Measurements from ENCODE around the gene SORL1.

The SORL1 gene

GRCh38 chr11:121667836-121668235 lies 215.7 kb downstream of the SORL1 start:
- TF ChIP-seq, protein P1, sequence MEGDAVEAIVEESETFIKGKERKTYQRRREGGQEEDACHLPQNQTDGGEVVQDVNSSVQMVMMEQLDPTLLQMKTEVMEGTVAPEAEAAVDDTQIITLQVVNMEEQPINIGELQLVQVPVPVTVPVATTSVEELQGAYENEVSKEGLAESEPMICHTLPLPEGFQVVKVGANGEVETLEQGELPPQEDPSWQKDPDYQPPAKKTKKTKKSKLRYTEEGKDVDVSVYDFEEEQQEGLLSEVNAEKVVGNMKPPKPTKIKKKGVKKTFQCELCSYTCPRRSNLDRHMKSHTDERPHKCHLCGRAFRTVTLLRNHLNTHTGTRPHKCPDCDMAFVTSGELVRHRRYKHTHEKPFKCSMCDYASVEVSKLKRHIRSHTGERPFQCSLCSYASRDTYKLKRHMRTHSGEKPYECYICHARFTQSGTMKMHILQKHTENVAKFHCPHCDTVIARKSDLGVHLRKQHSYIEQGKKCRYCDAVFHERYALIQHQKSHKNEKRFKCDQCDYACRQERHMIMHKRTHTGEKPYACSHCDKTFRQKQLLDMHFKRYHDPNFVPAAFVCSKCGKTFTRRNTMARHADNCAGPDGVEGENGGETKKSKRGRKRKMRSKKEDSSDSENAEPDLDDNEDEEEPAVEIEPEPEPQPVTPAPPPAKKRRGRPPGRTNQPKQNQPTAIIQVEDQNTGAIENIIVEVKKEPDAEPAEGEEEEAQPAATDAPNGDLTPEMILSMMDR (conservative IDR thresholded peaks at IDR 0.05; ENCODE audit: control insufficient read depth, insufficient read depth, low read depth, low read length) = no peak
- no peak for DNase-seq (ENCODE audit: low read depth)
- H3K4me3 ChIP-seq (ENCODE audit: control insufficient read depth, low read depth, low read length) = no peak overlapping the region

GRCh38 chr11:121669422-121669821 lies 217.3 kb downstream of the SORL1 start:
- no peak overlapping the region for H3K4me3 ChIP-seq (ENCODE audit: control insufficient read depth, low read depth, low read length)
- TF ChIP-seq, protein P1 (conservative IDR thresholded peaks at IDR 0.05; ENCODE audit: control insufficient read depth, insufficient read depth, low read depth, low read length) = no peak
- DNase-seq (ENCODE audit: low read depth) = no peak

DNA sequence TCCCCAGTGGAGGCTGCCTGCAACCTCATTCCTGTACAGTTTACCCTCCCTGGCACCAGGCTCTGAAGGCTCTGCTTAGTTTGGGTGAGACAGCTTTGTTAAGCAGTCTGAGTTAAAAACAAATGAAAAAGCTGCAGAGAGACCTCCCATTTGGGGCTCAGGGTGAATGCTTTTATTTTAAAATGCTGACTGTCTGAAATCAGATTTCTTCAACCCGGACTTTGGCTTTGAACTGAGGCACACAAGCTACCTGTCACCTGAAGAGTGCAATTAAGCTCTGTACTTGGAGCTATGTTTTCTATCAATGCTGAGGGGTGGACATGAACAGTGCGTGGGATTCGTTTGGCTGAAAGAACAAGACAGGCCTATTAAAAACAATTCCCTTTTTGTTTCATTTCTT lies 218.2 kb downstream of the SORL1 start:
- TF ChIP-seq, protein P1 (conservative IDR thresholded peaks at IDR 0.05; ENCODE audit: control insufficient read depth, insufficient read depth, low read depth, low read length) = no peak
- DNase-seq (ENCODE audit: low read depth) = no peak
- H3K4me3 ChIP-seq (ENCODE audit: control insufficient read depth, low read depth, low read length) = no peak overlapping the region

DNA sequence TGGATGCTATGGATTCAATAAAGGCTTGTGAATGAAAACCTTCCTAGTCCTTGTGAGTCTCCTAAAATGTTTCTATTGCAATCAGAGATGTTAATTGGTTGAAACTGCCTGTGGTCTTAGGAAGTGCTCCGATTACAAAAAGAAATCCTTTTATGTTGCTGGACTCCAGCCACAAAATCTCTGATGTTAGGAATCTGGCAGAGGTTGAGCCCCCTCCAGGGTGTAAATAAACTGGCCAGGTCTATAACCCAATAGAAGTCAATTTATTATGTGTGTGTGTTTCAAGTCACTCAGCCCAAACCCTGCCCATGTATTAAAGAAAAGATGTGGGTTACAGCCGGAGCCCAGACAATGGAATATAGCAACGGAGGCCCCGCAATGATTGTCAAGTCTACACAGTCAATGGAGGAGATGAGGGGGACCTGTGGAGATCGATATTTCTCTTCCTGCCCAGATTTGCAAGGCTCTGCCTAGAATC lies 218.7 kb downstream of the SORL1 start:
- TF ChIP-seq, protein P1 (conservative IDR thresholded peaks at IDR 0.05; ENCODE audit: control insufficient read depth, insufficient read depth, low read depth, low read length) = no peak
- no peak overlapping the region for H3K4me3 ChIP-seq (ENCODE audit: control insufficient read depth, low read depth, low read length)
- DNase-seq (ENCODE audit: low read depth) = no peak

- no peak overlapping the region for H3K4me3 ChIP-seq (ENCODE audit: control insufficient read depth, low read depth, low read length)
- TF ChIP-seq, protein P1 (conservative IDR thresholded peaks at IDR 0.05; ENCODE audit: control insufficient read depth, insufficient read depth, low read depth, low read length) = no peak
- DNase-seq (ENCODE audit: low read depth) = peak; percentile 62
Measured at GRCh38 chr11:121671283-121672168, 219.4 kb downstream of the SORL1 start.

- H3K4me3 ChIP-seq (ENCODE audit: control insufficient read depth, low read depth, low read length) = no peak overlapping the region
- DNase-seq (ENCODE audit: low read depth) = peak; percentile 41
- TF ChIP-seq, protein P1 (conservative IDR thresholded peaks at IDR 0.05; ENCODE audit: control insufficient read depth, insufficient read depth, low read depth, low read length) = no peak
Measured at GRCh38 chr11:121672630-121673487, 220.7 kb downstream of the SORL1 start.

All from fibroblast of mammary gland (primary cell).